Vagina (tissue), 2 donors: ENCODE results near the gene TPO. TPM values are rescaled to one million over a fixed set of nuclear protein-coding genes. Genes with fewer than 3 reads are reported as not detected.

Source experiments
- DNase-seq, 2 donors: peaks; one replicate each; pipeline ENCODE4 v3.0.0-alpha.2; 2017; ENCODE audit errors: extremely low spot score in 2 of 2
- H3K27ac ChIP-seq: fragments of 200-600 bp; sonication (generic); one replicate; pipeline ENCODE4 v1.5.1; 2019
- H3K27me3 ChIP-seq: fragments of 200-600 bp; sonication (generic); one replicate; pipeline ENCODE4 v1.5.1; 2019
- H3K36me3 ChIP-seq, 2 donors: fragments of 200-600 bp; sonication (generic); one replicate each; pipeline ENCODE4 v1.5.1; 2017 to 2019
- H3K4me1 ChIP-seq: fragments of 200-600 bp; sonication (generic); one replicate; pipeline ENCODE4 v1.5.1; 2019
- H3K4me3 ChIP-seq, 2 donors: fragments of 200-600 bp; sonication (generic); 1 replicate in 1 of 2; 2 replicates in 1 of 2; pipeline ENCODE4 v1.5.1; 2016 to 2019
- H3K9me3 ChIP-seq: fragments of 200-600 bp; sonication (generic); one replicate; pipeline ENCODE4 v1.5.1; 2019
- CTCF ChIP-seq, 3 experiments: fragments of 450-650 bp in 2 of 3; fragments of 200-600 bp in 1 of 3; sonication (generic) in 1 of 3; IDR thresholded peaks; one replicate each; pipeline ENCODE4 v1.5.1; 2017 to 2019; ENCODE audit warnings: antibody characterized with exemption in 3 of 3, mild to moderate bottlenecking in 2 of 3, moderate library complexity in 2 of 3
- POLR2A ChIP-seq, 2 donors: fragments of 450-650 bp; IDR thresholded peaks; one replicate each; pipeline ENCODE4 v1.6.1; 2017; ENCODE audit warnings: antibody characterized with exemption in 2 of 2, mild to moderate bottlenecking in 2 of 2, moderate library complexity in 2 of 2
- POLR2AphosphoS5 ChIP-seq, 2 donors: sonication (generic); formaldehyde crosslinking; IDR thresholded peaks; one replicate each; pipeline ENCODE4 v1.9.0; 2017; ENCODE audit warnings: antibody characterized with exemption in 2 of 2, mild to moderate bottlenecking in 2 of 2, low read depth in 1 of 2; ENCODE audit not compliant: insufficient read depth in 1 of 2
- intact Hi-C: fragments of 100-400 bp; cut with DNase I; formaldehyde crosslinking; loops from one replicate; pipeline ENCODE4 v1.15.1; 2023
- total RNA-seq: library from RNA; depleted of rRNA; stranded (reverse); fragments of >200 nt; gene quantifications from one replicate; pipeline ENCODE4 v1.2.3, GENCODE V29; 2016

Gene TPO
- total RNA-seq, 1 donor from 2014 or later, result 2.0 TPM

- Histone ChIP-seq H3K36me3 (no peaks in the 10 kb centered on the region), H3K27ac (no peak overlapping the region), H3K4me3 (no peak overlapping the region), H3K9me3 (no peaks in the 10 kb centered on the region), H3K27me3 (no peaks in the 10 kb centered on the region), H3K4me1 (peaks cover 10% of the 10 kb centered on the region)
- intact Hi-C loops, result no loop called here
- no peak for DNase-seq
- TF ChIP-seq CTCF (IDR thresholded peaks at IDR 0.05) (no peak), POLR2AphosphoS5 (IDR thresholded peaks at IDR 0.05; ENCODE audit: insufficient read depth in 1 of 2, low read depth in 1 of 2) (no peak), POLR2A (IDR thresholded peaks at IDR 0.05) (no peak)
Observed at GRCh38 chr2:1588051-1588977, 175.1 kb downstream of the TPO start.

- intact Hi-C loops, result no loop called here
- Histone ChIP-seq H3K36me3 (no peaks in the 10 kb centered on the region), H3K4me3 (no peak overlapping the region), H3K27ac (no peak overlapping the region), H3K27me3 (no peaks in the 10 kb centered on the region), H3K9me3 (no peaks in the 10 kb centered on the region), H3K4me1 (peaks cover 16% of the 10 kb centered on the region)
- no peak for DNase-seq
- TF ChIP-seq CTCF (IDR thresholded peaks at IDR 0.05) (no peak), POLR2AphosphoS5 (IDR thresholded peaks at IDR 0.05; ENCODE audit: insufficient read depth in 1 of 2, low read depth in 1 of 2) (no peak), POLR2A (IDR thresholded peaks at IDR 0.05) (no peak)
Observed at GRCh38 chr2:1588978-1589621, 175.8 kb downstream of the TPO start.

GRCh38 chr2:1590596-1591460 is 177.6 kb downstream of the TPO start:
- H3K27me3 ChIP-seq, result no peaks in the 10 kb centered on the region
- no peaks in the 10 kb centered on the region for H3K36me3 ChIP-seq
- H3K9me3 ChIP-seq, result no peaks in the 10 kb centered on the region
- TF ChIP-seq POLR2A (IDR thresholded peaks at IDR 0.05) (no peak), POLR2AphosphoS5 (IDR thresholded peaks at IDR 0.05; ENCODE audit: insufficient read depth in 1 of 2, low read depth in 1 of 2) (no peak), CTCF (IDR thresholded peaks at IDR 0.05) (no peak)
- H3K27ac ChIP-seq, result no peak overlapping the region
- H3K4me3 ChIP-seq, result no peak overlapping the region
- intact Hi-C loops, result loop anchor here (5.0 kb wide), 1 partner anchor 156 kb away; no protein-coding TSS in a partner anchor
- H3K4me1 ChIP-seq, result peaks cover 16% of the 10 kb centered on the region
- DNase-seq, result no peak

GRCh38 chr2:1591461-1591770 is 178.2 kb downstream of the TPO start:
- H3K36me3 ChIP-seq, result no peaks in the 10 kb centered on the region
- intact Hi-C loops, result loop anchor here (5.0 kb wide), 1 partner anchor 156 kb away; no protein-coding TSS in a partner anchor
- DNase-seq, result no peak
- H3K4me1 ChIP-seq, result peaks cover 16% of the 10 kb centered on the region
- no peak overlapping the region for H3K27ac ChIP-seq
- no peak overlapping the region for H3K4me3 ChIP-seq
- H3K27me3 ChIP-seq, result no peaks in the 10 kb centered on the region
- no peaks in the 10 kb centered on the region for H3K9me3 ChIP-seq
- TF ChIP-seq CTCF (IDR thresholded peaks at IDR 0.05) (no peak), POLR2AphosphoS5 (IDR thresholded peaks at IDR 0.05; ENCODE audit: insufficient read depth in 1 of 2, low read depth in 1 of 2) (no peak), POLR2A (IDR thresholded peaks at IDR 0.05) (no peak)
